GM04504 (cell line): ENCODE measurements around the gene PHPT1.
"Not testable (repeated sequence)": the region's sequence is repeated elsewhere in the genome, so short reads cannot be mapped to it uniquely, and the experiment has no call there.

ENCODE experiments used
- DNase-seq: peaks from one replicate; pipeline ENCODE4 v3.0.0-alpha.2; 2012; ENCODE audit warnings: low read depth

PHPT1 gene

GRCh38 chr9:136849038-136849959 is at the start of gene PHPT1:
PHPT1 (plus strand) TSS chr9:136849409; CDS start chr9:136849431, 22 bp downstream.
- peak; percentile 97 for DNase-seq

- no peak for DNase-seq
Observed at GRCh38 chr9:136799854-136800657, 49.2 kb upstream of the PHPT1 start.

- no peak for DNase-seq
Observed at GRCh38 chr9:136802321-136802720, 46.9 kb upstream of the PHPT1 start.

- not testable (repeated sequence) for DNase-seq
Observed at GRCh38 chr9:136803009-136803550, 46.1 kb upstream of the PHPT1 start.

- no peak for DNase-seq
Observed at GRCh38 chr9:136803551-136804508, 45.4 kb upstream of the PHPT1 start.

GRCh38 chr9:136804509-136805206 is 44.6 kb upstream of the PHPT1 start:
- no peak for DNase-seq

GRCh38 chr9:136805207-136805740 is 43.9 kb upstream of the PHPT1 start:
- no peak for DNase-seq

GRCh38 chr9:136806067-136806466 is 43.1 kb upstream of the PHPT1 start:
- no peak for DNase-seq

- DNase-seq = no peak
Observed at GRCh38 chr9:136806631-136807201, 42.5 kb upstream of the PHPT1 start.

GRCh38 chr9:136807281-136808074 is 41.7 kb upstream of the PHPT1 start, which contains the start of gene RABL6:
RABL6 (plus strand) TSS chr9:136807948; CDS start chr9:136808197, 249 bp downstream.
- DNase-seq = peak; percentile 41

- DNase-seq = no peak
Observed at GRCh38 chr9:136808075-136808805, 41.0 kb upstream of the PHPT1 start.

- no peak for DNase-seq
Observed at GRCh38 chr9:136808806-136809158, 40.4 kb upstream of the PHPT1 start.

GRCh38 chr9:136814725-136815421 is 34.3 kb upstream of the PHPT1 start:
- no peak for DNase-seq

- DNase-seq = no peak
Observed at GRCh38 chr9:136815422-136815782, 33.8 kb upstream of the PHPT1 start.

- DNase-seq = no peak
Observed at GRCh38 chr9:136820971-136821825, 28.0 kb upstream of the PHPT1 start.

- no peak for DNase-seq
Observed at GRCh38 chr9:136821826-136822544, 27.2 kb upstream of the PHPT1 start.
